ENCODE data around the gene DISP3. TPM values are rescaled to one million over a fixed set of nuclear protein-coding genes. Genes with fewer than 3 reads are reported as not detected.

The DISP3 gene
- polyA plus RNA-seq, 3 donors, result 0.01 TPM; not detected in 2

DNA sequence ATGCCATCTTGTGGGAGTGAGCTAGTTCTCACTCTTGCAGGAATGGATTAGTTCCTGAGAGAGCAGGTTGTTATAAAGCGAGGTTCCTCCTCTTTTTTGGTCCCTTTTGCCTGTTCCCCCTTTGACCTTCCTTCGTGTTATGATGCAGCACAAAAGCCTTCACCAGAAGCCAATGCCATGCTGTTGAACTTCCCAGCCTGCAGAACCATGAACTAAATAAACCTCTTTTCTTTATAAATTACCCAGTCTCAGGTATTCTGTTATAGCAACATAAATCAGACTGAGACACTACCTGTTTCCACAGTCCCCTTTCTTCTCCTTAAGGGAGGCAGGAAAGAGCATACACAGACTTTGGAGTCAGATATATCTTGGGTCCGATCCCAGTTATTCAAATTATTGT, 25.6 kb downstream of the DISP3 start:
- Histone ChIP-seq H3K9ac (ENCODE audit: insufficient read depth, low read length, poor library complexity, severe bottlenecking) (no peak overlapping the region), H3K36me3 (replicated peaks in 1 of 2; ENCODE audit: control insufficient read depth in 1 of 2, insufficient read depth in 2 of 2, low read length in 2 of 2) (no peaks in the 10 kb centered on the region), H3K79me2 (ENCODE audit: insufficient read depth, low read length) (no peaks in the 10 kb centered on the region), H3K4me3 (replicated peaks in 1 of 3; ENCODE audit: low read depth in 2 of 3, low read length in 3 of 3) (no peak overlapping the region), H3K4me1 (ENCODE audit: control insufficient read depth in 1 of 2, insufficient read depth in 2 of 2, low read length in 2 of 2) (no peaks in the 10 kb centered on the region), H3K9me3 (replicated peaks in 1 of 2; ENCODE audit: control insufficient read depth in 1 of 2, insufficient read depth in 1 of 2, low read length in 2 of 2) (peaks cover 60 to 64% of the 10 kb centered on the region in 2 donors), H3K4me2 (replicated peaks; ENCODE audit: extremely low read depth, low read length, poor library complexity, severe bottlenecking) (no peak overlapping the region), H3K27me3 (ENCODE audit: control insufficient read depth in 2 of 2, insufficient read depth in 2 of 2, low read length in 2 of 2) (peaks cover 0 to 17% of the 10 kb centered on the region in 2 donors), H3K27ac (ENCODE audit: low read depth in 1 of 2, low read length in 2 of 2) (no peak overlapping the region), H4K20me1 (ENCODE audit: insufficient read depth, low read length) (no peaks in the 10 kb centered on the region), H2AFZ (ENCODE audit: insufficient read depth, low read depth, low read length, poor library complexity, severe bottlenecking) (no peak overlapping the region)
- no peak overlapping the region for H3K27ac Mint-ChIP-seq
- H3K9me3 Mint-ChIP-seq, result peaks cover 35 to 70% (median 55%) of the 10 kb centered on the region in 7 donors
- 83% methylated on average over 1 of the region's 3 CpGs for WGBS (ENCODE audit: insufficient coverage)
- H3K4me3 Mint-ChIP-seq, result no peak overlapping the region
- intact Hi-C loops (cut with micrococcal nuclease), result no loop called here
- no peak for DNase-seq
- TF ChIP-seq, protein P1, sequence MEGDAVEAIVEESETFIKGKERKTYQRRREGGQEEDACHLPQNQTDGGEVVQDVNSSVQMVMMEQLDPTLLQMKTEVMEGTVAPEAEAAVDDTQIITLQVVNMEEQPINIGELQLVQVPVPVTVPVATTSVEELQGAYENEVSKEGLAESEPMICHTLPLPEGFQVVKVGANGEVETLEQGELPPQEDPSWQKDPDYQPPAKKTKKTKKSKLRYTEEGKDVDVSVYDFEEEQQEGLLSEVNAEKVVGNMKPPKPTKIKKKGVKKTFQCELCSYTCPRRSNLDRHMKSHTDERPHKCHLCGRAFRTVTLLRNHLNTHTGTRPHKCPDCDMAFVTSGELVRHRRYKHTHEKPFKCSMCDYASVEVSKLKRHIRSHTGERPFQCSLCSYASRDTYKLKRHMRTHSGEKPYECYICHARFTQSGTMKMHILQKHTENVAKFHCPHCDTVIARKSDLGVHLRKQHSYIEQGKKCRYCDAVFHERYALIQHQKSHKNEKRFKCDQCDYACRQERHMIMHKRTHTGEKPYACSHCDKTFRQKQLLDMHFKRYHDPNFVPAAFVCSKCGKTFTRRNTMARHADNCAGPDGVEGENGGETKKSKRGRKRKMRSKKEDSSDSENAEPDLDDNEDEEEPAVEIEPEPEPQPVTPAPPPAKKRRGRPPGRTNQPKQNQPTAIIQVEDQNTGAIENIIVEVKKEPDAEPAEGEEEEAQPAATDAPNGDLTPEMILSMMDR (IDR thresholded peaks at IDR 0.05), result no peak
- no peaks in the 10 kb centered on the region for H3K4me1 Mint-ChIP-seq
- no peaks in the 10 kb centered on the region for H3K36me3 Mint-ChIP-seq
- peaks cover 0 to 25% (median 22%) of the 10 kb centered on the region in 3 donors for H3K27me3 Mint-ChIP-seq (ENCODE audit: low read depth in 3 of 3)

DNA sequence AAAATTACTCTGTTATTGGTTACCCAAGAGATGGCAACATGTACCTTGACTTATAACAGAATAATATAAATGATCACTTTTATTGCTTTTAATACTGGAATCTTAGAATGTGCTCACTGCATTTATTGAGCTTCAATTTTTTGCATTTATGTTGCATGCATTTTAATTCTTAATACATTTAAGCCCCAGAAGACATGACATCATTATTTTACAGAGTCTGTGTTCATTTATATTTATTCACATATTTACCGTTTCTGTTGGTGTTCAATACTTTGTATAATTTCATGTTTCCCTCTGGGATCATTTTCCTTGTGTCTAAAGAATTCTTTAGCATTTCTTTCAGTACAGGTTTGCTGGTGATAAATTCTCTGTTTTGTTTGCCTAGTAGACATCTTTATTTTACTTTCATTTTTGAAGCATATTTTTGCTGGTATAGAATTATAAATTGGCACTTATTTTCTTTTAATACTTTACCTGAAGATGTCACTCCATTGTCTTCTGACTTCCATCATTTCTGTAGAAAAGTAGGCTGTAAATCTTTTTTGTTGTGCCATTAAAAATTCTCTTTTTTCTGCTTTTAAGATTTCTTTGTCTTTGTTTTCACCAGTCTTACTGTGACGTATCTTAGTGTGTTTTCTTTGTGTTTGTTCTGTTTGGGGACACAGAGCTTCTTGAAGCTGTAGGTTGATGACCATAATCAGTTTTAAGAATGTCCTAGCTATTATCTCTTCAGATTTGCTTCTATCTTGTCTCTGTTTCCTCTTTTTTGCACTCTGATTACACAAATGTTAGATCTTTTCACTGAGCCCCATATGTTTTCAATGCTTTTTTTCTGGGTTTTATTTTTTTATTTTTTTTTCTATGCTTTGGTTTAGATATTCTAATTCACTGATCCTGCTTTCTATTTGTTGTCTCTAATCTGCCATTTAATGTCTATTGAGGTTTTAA, 26.9 kb downstream of the DISP3 start:
- H3K4me3 Mint-ChIP-seq, result no peak overlapping the region
- Histone ChIP-seq H4K20me1 (ENCODE audit: insufficient read depth, low read length) (no peaks in the 10 kb centered on the region), H3K27me3 (ENCODE audit: control insufficient read depth in 2 of 2, insufficient read depth in 2 of 2, low read length in 2 of 2) (peaks cover 0 to 12% of the 10 kb centered on the region in 2 donors), H3K36me3 (replicated peaks in 1 of 2; ENCODE audit: control insufficient read depth in 1 of 2, insufficient read depth in 2 of 2, low read length in 2 of 2) (no peaks in the 10 kb centered on the region), H3K79me2 (ENCODE audit: insufficient read depth, low read length) (no peaks in the 10 kb centered on the region), H3K4me1 (ENCODE audit: control insufficient read depth in 1 of 2, insufficient read depth in 2 of 2, low read length in 2 of 2) (no peaks in the 10 kb centered on the region), H3K4me3 (replicated peaks in 1 of 3; ENCODE audit: low read depth in 2 of 3, low read length in 3 of 3) (no peak overlapping the region), H2AFZ (ENCODE audit: insufficient read depth, low read depth, low read length, poor library complexity, severe bottlenecking) (no peak overlapping the region), H3K9me3 (replicated peaks in 1 of 2; ENCODE audit: control insufficient read depth in 1 of 2, insufficient read depth in 1 of 2, low read length in 2 of 2) (peaks cover 62 to 64% of the 10 kb centered on the region in 2 donors), H3K4me2 (replicated peaks; ENCODE audit: extremely low read depth, low read length, poor library complexity, severe bottlenecking) (no peak overlapping the region), H3K27ac (ENCODE audit: low read depth in 1 of 2, low read length in 2 of 2) (no peak overlapping the region), H3K9ac (ENCODE audit: insufficient read depth, low read length, poor library complexity, severe bottlenecking) (no peak overlapping the region)
- H3K27me3 Mint-ChIP-seq (ENCODE audit: low read depth in 3 of 3), result peaks cover 0 to 23% (median 20%) of the 10 kb centered on the region in 3 donors
- intact Hi-C loops (cut with micrococcal nuclease), result no loop called here
- no CpG with 5 or more reads among the region's 2 CpGs for WGBS (ENCODE audit: insufficient coverage)
- TF ChIP-seq, protein P1 (IDR thresholded peaks at IDR 0.05), result no peak
- peaks cover 39 to 76% (median 56%) of the 10 kb centered on the region in 7 donors for H3K9me3 Mint-ChIP-seq
- H3K4me1 Mint-ChIP-seq, result no peaks in the 10 kb centered on the region
- no peak overlapping the region for H3K27ac Mint-ChIP-seq
- H3K36me3 Mint-ChIP-seq, result no peaks in the 10 kb centered on the region
- no peak for DNase-seq
